IPS-15b (cell line): Measurements from ENCODE around the gene FSTL5.

ENCODE experiments used
- H3K27me3 ChIP-seq: one replicate; pipeline ENCODE4 v1.6.1; 2013; ENCODE audit warnings: low read length; ENCODE audit not compliant: control insufficient read depth, insufficient read depth
- H3K36me3 ChIP-seq: one replicate; pipeline ENCODE4 v1.6.1; 2013; ENCODE audit warnings: low read length; ENCODE audit not compliant: control insufficient read depth, insufficient read depth
- H3K4me1 ChIP-seq: one replicate; pipeline ENCODE4 v1.6.1; 2013; ENCODE audit warnings: mild to moderate bottlenecking, low read length; ENCODE audit not compliant: control insufficient read depth, insufficient read depth
- H3K4me3 ChIP-seq: one replicate; pipeline ENCODE4 v1.5.1; 2013; ENCODE audit warnings: low read depth, low read length
- H3K9ac ChIP-seq: one replicate; pipeline ENCODE4 v1.6.1; 2013; ENCODE audit warnings: low read depth, mild to moderate bottlenecking, low read length
- H3K9me3 ChIP-seq: one replicate; pipeline ENCODE4 v1.6.1; 2013; ENCODE audit warnings: mild to moderate bottlenecking, low read length; ENCODE audit not compliant: control insufficient read depth, insufficient read depth

FSTL5 gene

GRCh38 chr4:161926033-161926828 lies 237.6 kb downstream of the FSTL5 start:
- Histone ChIP-seq H3K4me3 (no peak overlapping the region), H3K36me3 (no peaks in the 10 kb centered on the region), H3K4me1 (no peaks in the 10 kb centered on the region), H3K9ac (no peak overlapping the region), H3K9me3 (no peaks in the 10 kb centered on the region), H3K27me3 (no peaks in the 10 kb centered on the region)

DNA sequence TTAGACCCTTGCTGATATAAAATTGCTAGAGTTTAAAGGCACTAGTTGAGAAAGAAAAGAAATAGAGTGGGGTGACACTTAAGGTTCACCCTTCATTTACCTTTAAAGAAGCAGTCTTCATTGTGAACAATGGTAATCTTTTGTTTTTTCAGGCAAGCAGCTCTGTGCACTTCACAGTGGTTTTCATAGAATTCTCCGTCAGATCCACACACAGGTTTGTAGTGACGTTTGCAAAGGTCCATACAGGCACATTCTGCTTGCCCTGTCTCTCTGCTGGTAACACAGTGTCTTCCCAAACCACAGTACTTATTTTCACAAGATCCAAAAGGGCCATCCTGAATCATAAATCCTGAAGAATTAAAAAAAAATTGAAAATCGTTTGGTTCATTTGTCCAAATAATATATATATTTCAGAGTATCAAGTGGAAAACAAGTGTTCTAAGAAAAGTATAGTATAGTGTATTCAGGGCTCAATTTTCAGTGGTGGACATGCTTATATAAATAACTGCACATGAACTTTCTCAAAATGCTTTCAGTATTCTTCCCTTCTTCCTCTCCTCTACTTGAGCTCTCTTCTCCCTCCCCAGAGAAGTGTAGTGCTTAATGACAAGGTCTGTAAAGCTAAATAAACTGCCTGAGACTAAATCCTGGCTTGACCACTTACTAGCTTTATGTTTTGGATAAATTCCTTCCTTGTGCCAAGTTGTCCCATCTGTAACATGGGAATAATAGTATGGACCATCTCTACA lies 243.3 kb downstream of the FSTL5 start:
- no peaks in the 10 kb centered on the region for H3K27me3 ChIP-seq
- H3K36me3 ChIP-seq = no peaks in the 10 kb centered on the region
- no peak overlapping the region for H3K9ac ChIP-seq
- H3K4me1 ChIP-seq = no peaks in the 10 kb centered on the region
- H3K4me3 ChIP-seq = no peak overlapping the region
- no peaks in the 10 kb centered on the region for H3K9me3 ChIP-seq

GRCh38 chr4:161919442-161920220 lies 244.2 kb downstream of the FSTL5 start:
- H3K36me3 ChIP-seq = no peaks in the 10 kb centered on the region
- H3K4me1 ChIP-seq = no peaks in the 10 kb centered on the region
- no peak overlapping the region for H3K9ac ChIP-seq
- H3K27me3 ChIP-seq = no peaks in the 10 kb centered on the region
- H3K4me3 ChIP-seq = no peak overlapping the region
- H3K9me3 ChIP-seq = no peaks in the 10 kb centered on the region

DNA sequence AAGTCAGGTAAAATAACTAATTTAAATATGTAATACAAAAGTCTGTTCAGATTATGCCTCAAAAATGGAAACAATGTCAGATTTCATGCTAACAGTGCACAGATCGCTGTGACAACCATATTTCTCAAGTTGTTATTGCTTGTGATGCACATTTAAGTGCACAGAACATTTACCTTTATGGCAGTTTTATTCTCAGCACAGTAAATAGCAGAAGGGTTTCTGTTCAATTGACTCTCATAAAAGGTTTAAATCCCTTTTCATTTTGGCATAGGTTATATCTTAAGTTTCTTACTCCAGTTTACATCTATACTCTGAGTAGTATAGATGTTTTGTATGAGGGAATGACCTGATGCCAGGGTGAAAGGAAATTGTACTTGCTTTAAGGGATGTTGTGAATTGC lies 247.8 kb downstream of the FSTL5 start:
- Histone ChIP-seq H3K4me3 (no peak overlapping the region), H3K4me1 (no peaks in the 10 kb centered on the region), H3K9ac (no peak overlapping the region), H3K9me3 (no peaks in the 10 kb centered on the region), H3K27me3 (no peaks in the 10 kb centered on the region), H3K36me3 (no peaks in the 10 kb centered on the region)

- Histone ChIP-seq H3K36me3 (no peaks in the 10 kb centered on the region), H3K4me1 (no peaks in the 10 kb centered on the region), H3K4me3 (no peak overlapping the region), H3K9me3 (no peaks in the 10 kb centered on the region), H3K27me3 (no peaks in the 10 kb centered on the region), H3K9ac (no peak overlapping the region)
Observed at GRCh38 chr4:161907590-161907955, 256.2 kb downstream of the FSTL5 start.

GRCh38 chr4:161906836-161907589 lies 256.8 kb downstream of the FSTL5 start:
- H3K4me3 ChIP-seq = no peak overlapping the region
- H3K36me3 ChIP-seq = no peaks in the 10 kb centered on the region
- H3K9me3 ChIP-seq = no peaks in the 10 kb centered on the region
- H3K4me1 ChIP-seq = no peaks in the 10 kb centered on the region
- no peaks in the 10 kb centered on the region for H3K27me3 ChIP-seq
- no peak overlapping the region for H3K9ac ChIP-seq

DNA sequence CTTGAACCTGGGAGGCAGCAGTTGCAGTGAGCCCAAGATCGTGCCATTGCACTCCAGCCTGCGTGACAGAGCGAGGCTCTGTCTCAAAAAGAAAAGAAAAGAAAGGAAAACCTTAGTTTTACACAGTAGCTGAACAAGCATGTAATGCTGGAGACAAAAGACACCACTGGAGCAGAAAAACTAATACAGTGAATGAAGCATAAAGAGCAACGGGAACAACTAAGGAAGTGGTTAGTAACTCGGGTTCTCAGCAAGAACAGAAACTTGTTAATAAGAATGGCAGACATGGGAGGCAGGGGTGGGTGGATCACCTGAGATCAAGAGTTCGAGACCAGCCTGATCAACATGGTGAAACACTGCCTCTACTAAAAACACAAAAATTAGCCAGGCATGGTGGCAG lies 263.7 kb downstream of the FSTL5 start:
- Histone ChIP-seq H3K4me3 (no peak overlapping the region), H3K4me1 (no peaks in the 10 kb centered on the region)

GRCh38 chr4:161894493-161895167 lies 269.2 kb downstream of the FSTL5 start:
- H3K4me3 ChIP-seq = no peak overlapping the region
- H3K9me3 ChIP-seq = no peaks in the 10 kb centered on the region
- no peaks in the 10 kb centered on the region for H3K27me3 ChIP-seq
- H3K9ac ChIP-seq = no peak overlapping the region
- H3K36me3 ChIP-seq = no peaks in the 10 kb centered on the region
- no peaks in the 10 kb centered on the region for H3K4me1 ChIP-seq

More for the DNA sequence above, 263.7 kb downstream of the FSTL5 start:
- no peaks in the 10 kb centered on the region for H3K36me3 ChIP-seq
- H3K27me3 ChIP-seq = no peaks in the 10 kb centered on the region
- H3K9ac ChIP-seq = no peak overlapping the region
- no peaks in the 10 kb centered on the region for H3K9me3 ChIP-seq

GRCh38 chr4:161894014-161894413 lies 269.8 kb downstream of the FSTL5 start:
- Histone ChIP-seq H3K4me1 (no peaks in the 10 kb centered on the region), H3K9me3 (no peaks in the 10 kb centered on the region), H3K9ac (no peak overlapping the region), H3K36me3 (no peaks in the 10 kb centered on the region), H3K27me3 (no peaks in the 10 kb centered on the region), H3K4me3 (no peak overlapping the region)

DNA sequence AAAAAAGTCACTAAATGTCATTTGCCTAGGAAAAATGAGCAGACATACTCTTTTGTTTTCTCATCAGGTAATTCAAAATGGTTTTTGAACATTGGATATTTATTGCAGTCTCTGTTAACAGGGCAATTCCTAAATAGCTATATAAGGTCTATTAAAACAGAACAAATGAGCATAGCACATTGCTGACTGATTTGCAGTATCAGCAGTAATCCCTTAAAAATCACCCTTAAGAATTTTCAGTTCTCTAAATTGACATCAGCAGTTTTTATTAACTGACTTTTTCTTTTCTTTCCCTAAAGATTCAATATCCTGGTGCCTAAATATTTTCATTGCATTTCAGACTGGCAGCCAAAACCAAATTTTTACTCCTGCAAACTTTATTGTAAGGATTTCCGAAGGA lies 270.2 kb downstream of the FSTL5 start:
- no peaks in the 10 kb centered on the region for H3K36me3 ChIP-seq
- no peak overlapping the region for H3K4me3 ChIP-seq
- H3K4me1 ChIP-seq = no peaks in the 10 kb centered on the region
- no peak overlapping the region for H3K9ac ChIP-seq
- no peaks in the 10 kb centered on the region for H3K9me3 ChIP-seq
- no peaks in the 10 kb centered on the region for H3K27me3 ChIP-seq

DNA sequence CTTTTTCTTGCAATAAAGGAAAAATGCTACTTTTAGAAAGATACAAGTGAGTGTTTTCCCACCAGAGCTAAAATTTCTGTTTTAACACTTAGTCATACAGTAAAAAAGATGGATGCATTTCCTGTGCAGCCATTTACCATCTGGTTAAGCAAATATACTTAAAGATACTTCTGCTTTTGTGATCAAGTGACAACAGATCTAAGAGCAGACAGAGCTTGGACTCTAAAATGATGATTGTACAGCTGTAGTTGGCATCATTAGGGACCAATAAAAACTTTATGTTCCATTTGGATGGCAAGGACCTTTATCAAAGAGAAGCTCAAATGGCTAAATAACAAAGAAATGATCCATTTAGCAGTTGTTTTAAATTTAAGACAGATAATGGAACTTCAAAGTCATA lies 270.8 kb downstream of the FSTL5 start:
- Histone ChIP-seq H3K4me1 (no peaks in the 10 kb centered on the region), H3K9ac (no peak overlapping the region), H3K27me3 (no peaks in the 10 kb centered on the region), H3K9me3 (no peaks in the 10 kb centered on the region), H3K4me3 (no peak overlapping the region), H3K36me3 (no peaks in the 10 kb centered on the region)
